ENCODE results near the gene GBX2.

GBX2 gene

DNA sequence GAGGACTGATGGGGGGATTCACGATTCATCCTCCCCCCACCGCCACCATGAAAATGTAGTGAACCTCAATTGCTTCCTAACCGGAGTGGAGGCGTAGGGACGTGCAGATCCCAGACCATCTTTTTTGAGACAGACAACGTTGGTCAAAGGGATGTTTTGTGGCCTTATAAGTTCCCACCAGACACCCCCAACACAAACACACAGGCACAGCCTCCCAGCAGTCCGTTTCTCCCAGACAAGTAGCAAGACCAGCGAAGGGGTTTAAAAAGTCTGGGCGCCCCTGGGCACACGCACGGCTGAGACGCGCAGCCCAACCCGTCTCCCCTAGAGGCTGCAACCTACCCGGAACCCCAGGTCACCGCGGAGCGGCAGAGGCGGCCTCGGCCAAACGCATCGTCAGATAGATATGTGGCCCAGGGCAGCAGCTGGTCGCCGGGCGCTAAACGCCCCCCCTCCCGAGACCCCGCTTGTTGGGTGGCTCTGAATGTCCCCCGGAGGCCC, 1.3 kb downstream of the GBX2 start:
- no peak for DNase-seq

DNA sequence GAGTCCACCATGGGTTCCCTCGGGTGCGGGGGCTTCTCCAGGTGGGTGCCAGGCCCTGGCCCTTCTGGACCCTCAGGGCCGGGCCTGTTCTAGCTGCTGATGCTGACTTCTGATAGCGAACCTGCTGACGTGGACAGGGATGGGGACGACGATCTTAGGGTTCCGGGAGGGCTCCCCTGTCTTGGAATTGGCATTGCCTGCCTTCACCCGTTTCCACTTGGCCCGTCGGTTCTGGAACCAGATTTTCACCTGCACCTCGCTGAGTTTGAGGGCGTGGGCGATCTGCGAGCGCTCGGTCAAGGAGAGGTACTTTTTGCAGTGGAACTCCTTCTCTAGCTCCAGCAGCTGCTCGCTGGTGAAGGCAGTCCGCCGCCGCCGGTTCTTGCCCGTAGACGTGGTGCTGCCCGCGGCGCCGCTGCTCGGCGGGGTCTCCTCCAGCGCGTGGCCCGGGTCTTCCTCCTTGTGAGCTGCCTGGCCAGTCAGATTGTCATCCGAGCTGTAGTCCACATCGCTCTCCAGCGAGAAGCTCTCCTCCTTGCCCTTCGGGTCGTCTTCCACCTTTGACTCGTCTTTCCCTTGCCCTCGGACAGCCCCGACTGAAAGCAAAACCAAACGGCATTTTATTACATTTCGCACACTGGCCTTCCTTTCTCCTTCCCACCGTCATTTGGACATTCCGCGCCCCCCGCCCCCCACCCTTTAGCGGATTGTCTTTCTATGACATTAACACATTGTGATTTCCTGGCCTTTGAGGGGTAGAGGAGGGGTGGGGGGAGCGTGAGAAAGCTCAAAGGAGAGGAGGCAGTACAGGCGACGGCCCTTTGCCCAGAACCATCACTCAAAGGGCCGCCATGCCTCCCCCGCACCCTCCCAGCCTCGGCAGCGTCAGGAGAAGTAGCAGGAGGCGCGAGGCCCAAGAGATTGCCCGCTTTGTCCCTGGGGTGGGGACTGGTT, 2.1 kb downstream of the GBX2 start:
- DNase-seq, result no peak

DNA sequence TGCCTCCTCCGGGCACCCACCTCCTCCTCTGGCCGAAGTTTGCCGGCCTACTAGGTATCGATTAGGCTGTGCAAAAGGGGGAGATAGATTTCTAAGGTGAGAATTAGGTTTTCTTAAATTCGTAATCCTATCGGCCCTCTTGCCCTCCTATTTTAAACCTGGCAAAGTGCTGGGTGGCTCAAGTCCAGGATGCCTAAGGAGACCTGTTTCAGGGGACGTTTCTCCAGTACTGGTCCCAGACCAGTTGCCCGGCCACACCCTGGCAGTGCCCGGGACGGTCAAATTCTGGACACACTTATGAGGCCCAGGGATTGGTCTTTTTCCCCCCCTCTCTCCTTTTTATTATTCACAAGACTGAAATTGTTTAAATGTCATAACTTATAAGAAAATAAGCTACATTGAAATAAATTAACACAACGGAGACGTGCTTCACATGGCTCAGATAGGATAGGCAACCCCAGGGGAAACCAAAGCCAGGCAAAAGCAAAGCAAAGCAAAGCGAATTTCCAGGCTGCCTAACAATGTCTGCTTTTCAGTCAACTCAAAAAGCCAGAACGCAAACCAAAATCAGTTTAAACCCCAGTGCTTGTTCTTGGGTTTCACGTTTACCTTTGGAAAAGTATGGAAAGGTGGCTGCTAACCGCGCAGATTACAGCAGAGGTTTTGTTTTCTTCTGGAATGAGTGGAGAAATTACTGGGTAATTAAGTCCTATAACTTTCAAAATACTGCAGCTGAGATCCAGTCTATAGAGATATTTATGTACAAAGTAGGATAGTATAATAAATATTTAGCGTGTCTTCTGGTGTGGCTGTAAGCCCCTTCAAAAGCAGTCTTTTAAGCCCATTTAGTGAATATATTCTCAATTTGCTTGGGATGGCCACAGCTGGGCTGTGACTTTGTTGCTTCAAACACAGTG, 3.0 kb downstream of the GBX2 start:
- no peak for DNase-seq

DNA sequence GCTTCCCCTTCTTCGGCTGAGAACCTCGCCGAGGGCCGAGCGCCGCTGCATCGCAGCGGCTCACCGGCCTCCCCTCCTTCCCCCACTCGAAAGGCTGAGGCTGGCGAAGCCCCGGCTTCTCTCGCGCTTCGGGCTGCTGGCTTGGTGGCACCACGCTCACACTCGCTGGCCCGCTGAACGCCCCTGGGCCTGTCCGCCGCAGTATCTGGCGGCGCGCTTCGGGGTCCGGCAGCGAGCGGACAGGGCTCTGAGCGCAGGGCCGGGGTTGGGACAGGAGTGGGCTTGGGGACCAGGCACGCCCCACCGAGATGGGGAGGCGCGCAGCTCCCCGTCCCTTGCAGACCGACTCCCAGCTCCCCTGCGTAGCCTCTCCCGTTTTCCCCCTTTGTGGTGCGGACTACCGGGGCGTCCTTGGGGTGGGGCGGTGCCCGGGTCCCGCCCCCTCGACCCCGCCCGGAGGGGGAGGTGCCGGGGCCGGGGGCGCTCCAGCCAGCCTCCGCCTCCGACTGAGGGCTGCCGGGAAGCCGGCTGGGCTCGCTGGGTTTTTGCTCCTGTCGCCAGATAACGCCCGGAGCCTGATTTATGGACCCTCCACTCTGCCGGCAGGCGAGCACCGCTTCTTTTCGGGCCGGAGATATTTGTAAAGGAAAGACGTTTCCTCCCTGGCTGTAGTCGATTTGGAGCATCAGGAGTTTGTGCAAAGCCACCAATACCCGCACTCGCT, 3.8 kb downstream of the GBX2 start:
- no peak for DNase-seq

DNA sequence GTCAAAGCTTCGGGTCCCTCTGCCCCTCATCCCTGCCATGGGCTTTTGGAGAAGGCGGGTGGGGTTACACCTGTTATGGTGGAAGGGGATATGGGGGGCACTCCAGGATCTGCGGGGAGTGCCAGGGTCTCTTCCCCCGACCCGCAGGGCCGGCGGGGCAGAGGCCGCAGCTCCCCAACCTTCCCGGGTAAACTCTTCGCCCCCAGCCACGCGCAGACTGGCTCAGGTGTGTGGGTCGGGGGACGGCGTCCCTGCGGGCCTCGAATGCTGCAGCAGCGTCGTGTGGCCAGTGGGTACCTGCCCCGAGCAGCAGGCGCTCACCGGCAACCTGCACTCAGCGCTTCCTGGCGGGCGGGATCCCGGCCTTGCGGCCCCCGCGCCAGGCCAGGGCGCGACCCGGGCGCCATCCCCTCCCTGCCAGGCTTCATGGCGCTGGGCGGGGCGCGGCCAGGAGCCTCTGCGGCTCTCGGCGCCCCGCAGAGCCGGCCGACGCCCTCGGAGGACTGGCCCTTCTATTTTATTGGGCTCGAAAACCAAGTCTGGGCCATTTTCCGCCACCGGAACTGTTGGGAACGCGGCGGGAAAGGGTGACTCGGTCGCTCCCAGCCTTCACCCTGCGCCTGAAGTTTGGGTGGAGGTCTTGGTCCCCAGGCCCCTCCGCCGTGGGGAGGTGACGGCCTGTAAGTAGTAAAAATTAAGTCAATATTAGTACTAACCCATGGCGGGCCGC, 4.5 kb downstream of the GBX2 start:
- DNase-seq, result no peak

DNA sequence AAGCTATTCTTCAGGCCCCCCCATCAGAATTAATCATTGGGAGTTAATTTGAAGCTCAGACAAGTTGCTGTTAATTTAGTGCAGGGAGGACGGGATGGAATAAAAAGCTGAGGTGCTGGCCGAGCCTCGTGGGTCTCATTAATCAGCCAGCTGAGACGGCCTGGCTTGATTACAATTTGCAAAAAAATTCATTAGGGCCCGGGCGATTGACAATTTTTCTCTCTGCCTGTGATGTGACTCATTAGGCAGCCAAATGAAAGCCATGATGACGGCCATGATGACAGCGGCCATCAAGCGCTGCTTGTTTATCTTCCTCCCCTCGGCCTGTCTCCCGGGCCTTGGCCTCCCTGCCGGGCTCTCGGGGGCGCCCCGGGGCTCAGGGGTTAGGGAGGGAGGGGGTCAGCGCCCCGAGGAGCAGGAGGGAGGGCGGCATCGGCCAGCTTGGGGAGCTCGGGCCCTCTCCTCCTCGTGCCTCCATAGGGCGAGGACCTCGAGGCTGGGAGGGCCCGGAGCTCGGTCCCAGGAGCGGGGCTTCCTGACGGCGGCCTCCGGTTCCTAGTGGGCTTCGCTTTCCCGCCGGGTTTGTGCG, 5.2 kb downstream of the GBX2 start:
- DNase-seq, result no peak

DNA sequence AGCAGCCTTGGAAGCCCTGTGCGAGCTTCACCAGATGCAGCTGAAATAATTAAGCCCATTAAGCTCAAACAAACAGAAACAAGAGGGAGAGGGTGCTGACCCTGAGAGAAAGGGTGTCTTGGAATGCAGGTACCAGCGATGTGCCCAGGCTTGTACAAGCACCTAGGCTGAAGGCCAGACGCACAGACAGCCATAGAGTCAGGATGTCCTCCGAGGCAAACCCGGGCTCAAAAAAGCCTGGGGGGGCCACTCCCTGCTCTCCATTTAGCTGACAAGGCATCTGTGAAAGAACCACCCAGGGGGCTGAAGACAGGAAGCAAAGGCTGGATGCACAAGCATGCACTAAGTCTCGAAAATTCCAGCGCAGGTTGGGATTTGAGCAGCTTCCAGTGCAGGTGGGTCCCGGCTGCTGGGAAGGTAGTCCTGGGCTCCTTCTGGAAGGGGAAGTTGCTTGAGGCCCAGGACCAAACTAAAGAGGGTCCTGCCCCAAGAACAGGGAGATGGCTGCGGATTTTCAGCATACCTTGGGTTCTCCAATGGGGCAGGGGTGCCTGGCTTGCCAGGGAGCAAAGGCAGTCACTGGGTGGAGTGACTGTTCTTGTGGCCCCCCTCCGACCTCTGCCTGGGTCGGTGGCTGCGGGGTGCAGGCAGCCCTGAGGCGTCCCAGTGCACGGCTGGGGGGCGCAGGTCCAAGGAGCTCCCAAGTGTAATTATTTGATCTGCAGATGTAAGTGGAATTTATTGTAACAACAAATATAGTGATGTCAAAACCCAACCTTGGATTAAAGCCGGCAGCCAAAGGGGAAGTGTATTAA, 5.9 kb downstream of the GBX2 start:
- no peak for DNase-seq

DNA sequence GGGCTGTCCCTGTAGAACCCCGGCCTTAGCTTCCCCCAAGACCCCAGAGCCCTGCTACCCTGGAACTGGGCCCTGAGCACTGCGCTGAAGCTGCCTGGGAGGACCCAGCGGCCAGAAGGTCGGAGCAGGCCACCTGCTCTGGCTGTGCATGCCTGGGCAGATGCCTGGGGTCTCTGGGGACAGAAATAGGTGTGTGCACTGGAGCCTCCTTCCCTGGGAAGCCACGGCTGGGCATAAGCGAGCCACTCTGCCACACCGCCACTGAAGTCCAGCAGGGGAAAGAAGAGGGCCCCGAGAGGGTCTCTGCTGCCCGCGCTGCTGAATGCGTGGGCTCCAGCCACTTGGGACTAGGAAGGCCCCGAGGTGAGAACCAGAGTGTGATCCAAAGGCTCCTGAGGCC, 6.7 kb downstream of the GBX2 start:
- DNase-seq, result no peak

DNA sequence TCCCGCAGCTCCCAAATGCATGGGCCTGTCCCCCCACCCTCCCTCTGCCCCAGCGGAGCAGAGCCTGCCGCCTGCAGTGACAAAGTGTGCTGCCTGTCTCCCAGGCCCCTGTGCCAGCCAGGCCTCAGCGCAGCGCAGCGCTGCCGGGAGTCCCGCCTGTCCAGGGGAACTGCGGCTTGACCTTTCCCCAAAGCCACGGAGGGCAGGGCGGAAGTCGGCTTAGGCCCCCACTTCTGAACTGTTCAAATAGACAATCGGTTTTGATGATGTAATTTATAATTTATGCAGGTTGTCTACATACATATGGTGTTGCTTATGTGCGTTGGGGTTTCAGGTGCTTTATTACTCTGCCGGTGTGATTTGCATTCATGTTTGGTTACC, 7.1 kb downstream of the GBX2 start:
- DNase-seq, result no peak

DNA sequence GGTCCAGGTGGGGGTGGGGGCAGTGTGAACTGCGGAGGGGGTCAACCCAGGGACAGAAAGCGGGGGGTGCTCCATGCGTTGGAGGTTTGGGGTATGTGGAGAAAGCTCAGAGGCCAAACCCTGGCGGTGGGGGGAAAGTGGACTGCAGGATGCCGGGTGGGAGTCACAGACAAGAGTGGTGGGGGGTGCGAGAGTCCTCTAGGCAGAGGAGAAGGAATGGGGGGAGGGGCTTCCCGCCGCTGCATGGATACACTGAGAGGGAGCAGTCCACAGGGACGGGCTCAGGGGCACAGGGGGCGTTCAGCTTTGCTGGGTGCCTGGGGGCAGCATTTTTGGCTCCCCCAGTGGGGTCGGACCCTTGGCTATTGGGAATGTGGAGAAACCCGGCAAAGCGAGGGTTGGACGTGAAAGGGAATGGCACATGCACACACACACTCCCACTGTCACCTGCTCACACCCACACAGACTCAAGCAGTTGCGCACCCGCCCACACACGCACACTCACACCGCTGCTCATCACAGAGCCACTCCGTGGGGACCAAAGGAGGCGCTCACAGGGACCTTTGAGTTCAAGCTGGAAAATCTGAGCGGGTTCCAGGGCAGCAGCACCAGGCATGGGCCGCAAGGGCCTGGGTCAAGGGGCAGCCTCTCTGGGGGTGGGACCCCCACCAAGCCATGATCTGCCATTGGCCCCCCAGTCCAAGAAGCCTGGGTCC, 7.7 kb downstream of the GBX2 start:
- DNase-seq, result no peak

DNA sequence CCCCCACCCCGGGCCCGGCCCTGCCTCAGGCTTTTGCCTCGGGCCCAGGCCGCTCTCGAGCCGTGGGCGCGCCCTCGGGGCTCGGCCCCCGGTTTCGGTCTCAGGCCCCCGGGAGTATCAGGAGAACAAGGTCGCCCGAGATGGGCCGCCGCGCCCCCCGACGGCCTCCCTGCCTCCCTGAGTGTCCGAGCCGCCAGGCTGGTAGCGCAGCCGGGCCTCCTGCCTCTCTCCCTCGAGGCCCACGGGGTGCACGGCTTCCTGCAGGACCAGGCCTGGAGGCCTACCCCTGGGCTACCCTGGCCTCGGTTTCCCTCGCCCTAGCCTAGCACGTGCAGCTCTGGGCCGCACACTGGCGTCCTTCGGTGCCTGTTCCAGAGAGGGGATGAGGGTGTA, 8.4 kb downstream of the GBX2 start:
- no peak for DNase-seq

DNA sequence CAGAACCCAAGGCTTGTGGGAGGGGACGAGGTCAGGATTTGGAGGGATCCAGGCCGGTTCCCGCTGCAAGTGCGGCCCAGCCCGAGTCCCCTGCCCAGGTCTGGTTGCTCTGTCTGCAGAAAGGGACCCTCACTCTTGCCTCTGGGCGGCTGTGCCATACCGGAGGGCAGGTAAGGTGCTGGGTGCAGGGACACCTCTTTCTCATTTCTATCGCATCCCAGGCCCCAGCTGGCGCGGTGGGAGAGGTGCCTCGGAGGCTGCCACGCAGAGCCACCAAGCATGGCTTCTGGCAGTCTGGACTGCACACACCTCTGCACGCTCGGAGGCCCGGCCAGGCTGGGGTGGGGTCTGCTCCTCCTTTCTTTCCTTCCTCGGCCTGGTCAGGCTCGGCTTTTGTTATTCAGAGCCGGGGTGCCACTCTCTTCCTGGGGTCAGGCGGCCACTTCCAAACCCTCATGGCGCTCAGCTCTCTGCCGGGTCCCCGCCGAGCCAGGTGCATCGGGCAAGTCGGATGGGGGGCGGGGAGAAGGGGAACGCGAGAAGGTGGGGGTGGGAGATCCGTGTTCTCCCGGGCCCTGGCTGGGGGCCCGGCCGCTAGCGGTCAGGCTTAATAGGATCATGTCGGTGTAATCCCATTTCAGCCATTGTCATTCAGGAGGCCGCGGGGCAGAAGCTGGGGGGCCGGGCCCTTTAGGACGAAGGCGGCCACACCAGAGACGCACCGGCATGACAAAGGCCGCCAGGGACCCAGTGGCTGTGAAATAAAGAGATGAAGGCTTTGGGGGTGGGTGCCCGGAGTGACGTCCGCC, 9.0 kb downstream of the GBX2 start:
- DNase-seq, result no peak

DNA sequence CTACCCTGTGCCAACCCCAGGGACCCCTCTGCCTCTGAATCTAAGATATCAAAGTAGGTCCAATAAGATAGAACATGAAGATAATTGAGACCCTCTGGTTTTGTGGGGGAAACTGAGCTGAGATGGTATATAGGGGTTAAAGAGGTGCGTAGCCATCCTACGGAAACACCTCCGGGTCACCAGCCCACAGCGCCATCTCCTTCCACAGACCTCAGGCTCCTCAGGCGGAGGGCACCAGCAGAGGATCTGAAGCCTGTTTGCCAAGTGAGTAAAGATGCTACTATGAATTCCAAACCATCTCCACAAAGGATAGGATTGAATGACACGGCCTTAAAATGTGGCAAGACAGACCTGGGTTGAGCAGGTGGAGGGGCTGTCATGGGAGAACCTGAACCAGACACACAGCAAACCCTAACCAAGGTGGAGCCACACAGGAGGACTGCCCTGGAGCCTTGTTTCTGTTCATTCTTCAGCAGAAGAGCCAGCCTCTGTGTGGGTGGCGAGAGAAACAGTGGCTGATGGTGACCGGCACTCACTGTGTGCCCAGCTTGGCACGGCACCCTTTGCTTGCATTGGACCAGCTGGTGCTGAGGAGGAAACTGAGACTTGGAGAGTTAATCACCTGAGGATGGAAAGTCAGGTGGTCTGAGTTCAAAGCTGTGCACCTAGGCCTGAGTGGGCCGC, 10.2 kb downstream of the GBX2 start:
- no peak for DNase-seq

DNA sequence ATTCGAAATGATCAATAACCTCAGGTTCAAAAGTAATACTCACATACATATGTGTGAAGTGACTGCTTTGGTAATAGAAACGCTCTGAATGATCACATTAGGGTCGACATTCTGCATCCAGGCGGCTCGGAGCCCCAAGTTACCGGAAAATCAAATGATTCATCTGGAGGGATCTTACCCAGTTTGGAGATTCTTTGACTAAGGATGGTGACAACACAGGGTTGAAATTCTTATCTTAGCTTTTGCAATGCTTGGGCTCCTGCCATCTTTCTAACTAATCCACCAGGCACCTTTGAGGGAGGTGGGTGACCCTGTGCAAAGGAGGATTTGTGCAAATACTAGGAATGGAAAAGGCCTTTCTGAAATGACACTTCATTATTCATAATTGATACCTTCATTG, 10.8 kb downstream of the GBX2 start:
- DNase-seq, result no peak

DNA sequence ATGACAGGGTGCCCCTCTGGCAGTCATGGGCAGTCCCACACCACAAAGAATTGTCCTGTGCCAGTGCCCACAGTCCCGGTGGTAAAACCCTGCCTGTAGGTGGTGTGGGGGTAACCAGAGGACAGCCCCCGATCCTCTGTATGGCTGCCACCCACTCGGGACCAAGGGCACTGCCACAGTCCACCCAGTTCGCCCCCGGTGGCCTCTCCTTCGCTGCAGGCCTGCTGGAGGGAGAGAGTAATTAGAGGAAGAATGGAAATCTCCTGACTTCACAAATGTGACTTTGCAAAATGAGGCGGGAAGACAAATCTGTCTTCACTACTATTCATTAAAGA, 11.4 kb downstream of the GBX2 start:
- DNase-seq, result no peak

DNA sequence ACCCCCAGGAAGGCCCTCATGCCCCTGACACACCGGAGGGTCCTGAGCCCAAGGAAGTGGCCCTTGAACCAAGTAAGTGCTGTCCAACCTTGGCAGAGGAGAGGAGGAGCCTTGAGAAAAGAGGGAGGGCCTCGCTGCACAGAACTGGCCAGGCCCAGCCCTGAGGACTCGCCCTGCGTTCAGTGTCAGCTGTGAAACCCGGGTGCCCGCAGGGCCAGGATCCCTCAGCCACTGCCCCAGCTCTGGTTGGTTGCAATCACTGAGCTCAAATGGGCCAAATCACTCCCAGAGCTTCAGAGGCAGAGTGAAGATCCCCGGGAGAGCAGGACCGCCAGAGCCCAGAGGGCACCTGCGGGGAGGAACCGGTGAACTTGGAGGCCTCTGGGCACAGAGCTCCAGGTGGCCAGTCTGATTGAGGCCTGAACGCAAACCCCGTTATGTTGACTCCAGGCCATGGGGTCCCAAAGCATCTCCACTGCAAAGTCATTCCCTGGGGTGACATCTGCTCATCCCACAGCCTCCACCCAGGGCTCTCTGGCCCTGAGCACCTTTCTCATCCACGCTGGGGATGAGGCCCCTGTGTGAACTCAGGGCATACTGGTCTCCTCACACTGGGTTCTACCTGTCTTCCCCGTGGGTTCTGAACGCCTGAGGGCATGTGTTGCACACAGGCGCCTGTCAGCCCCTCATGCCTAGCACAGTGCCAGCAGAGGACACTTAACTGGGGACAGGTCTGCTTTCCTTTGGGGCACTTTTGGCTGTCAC, 11.9 kb downstream of the GBX2 start:
- DNase-seq, result no peak

DNA sequence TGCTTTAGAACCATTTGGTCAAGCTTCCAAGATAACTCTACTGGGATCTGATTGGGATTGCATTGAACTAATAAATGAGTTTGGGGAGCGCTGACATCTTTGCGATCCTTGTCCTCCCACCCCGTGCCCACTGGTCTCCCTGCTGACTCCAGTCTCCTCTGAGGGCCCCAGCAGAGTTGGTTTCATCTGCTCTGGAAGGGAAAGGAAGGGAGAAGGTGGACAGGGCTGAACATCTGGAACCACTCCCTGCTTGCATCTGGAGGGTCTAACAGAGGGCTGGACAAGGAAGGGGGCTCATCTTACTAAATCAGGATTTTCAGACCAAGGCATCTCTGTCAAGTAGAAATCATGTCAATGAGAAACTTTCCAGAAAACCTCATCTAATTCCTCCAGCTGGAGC, 12.8 kb downstream of the GBX2 start:
- DNase-seq, result no peak

DNA sequence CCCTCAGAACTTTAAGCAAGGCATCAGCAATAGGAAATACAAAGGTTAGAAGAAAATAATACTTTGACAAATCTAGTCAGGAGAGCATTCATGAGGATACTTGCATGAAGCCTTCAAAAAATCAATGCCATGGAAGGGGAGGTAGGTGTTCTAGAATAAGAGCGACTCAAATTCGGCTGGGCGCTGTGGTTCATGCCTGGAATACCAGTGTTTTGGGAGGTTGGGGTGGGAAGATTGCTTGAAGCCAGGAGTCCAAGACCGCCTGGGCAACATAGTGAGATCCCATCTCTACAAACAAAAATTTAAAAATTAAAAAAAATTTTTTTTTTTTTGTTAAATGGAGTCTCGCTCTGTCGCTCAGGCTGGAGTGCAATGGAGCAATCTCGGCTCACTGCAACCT, 21.8 kb downstream of the GBX2 start:
- no peak for DNase-seq
